GM12878 (cell line): ENCODE measurements around the gene DYNC1H1. TPM values are rescaled to one million over a fixed set of nuclear protein-coding genes. Genes with fewer than 3 reads are reported as not detected.

Experiments
- ATAC-seq: fragments of 200-7000 bp; cut with Tn5 transposase; 3 replicates; pipeline ENCODE4 v1.9.1; 2020; ENCODE audit warnings: mild to moderate bottlenecking, moderate library complexity
- BruUV-seq: library from RNA; stranded (reverse); fragments of 400-500 nt; replicated peaks from 2 replicates; lab custom pipeline; 2021; lab: Mats Ljungman, UMichigan
- CTCF ChIA-PET: fragments of 300-600 bp; sonication (Branson Sonifier 250); formaldehyde crosslinking; extraction: SDS; loops from one replicate; lab custom pipeline; 2021; ENCODE audit warnings: inconsistent platforms; lab: Yijun Ruan, JAX
- POLR2A ChIA-PET: fragments of 350-600 bp; formaldehyde crosslinking; extraction: SDS; loops from one replicate; lab custom pipeline; 2021; ENCODE audit warnings: inconsistent platforms; lab: Charles Lee
- RAD21 ChIA-PET: fragments of 300-600 bp; sonication (Branson Sonifier 250); formaldehyde crosslinking; loops from one replicate; lab custom pipeline; 2023; ENCODE audit warnings: antibody characterized with exemption; ENCODE audit not compliant: unreplicated experiment; lab: Charles Lee
- SMC1A ChIA-PET: fragments of 300-600 bp; sonication (Branson Sonifier 250); formaldehyde crosslinking; loops from one replicate; lab custom pipeline; 2023; ENCODE audit not compliant: unreplicated experiment, uncharacterized antibody; lab: Charles Lee
- DNase-seq: peaks from one replicate; pipeline ENCODE4 v3.0.0-alpha.2; 2011; ENCODE audit warnings: low read depth, low spot score
- FAIRE-seq: peaks from 3 replicates; lab custom pipeline; 2011; peaks lifted over from hg19 to GRCh38; lab: Jason Lieb, UNC
- H2AFZ ChIP-seq: 2 replicates; pipeline ENCODE4 v1.6.0; 2011; ENCODE audit warnings: low read depth, low read length, control low read depth; ENCODE audit not compliant: control insufficient read depth
- H3K27ac ChIP-seq: 2 replicates; pipeline ENCODE4 v1.5.1; 2011; ENCODE audit warnings: control low read depth; ENCODE audit not compliant: control insufficient read depth, insufficient read depth
- H3K27me3 ChIP-seq, 2 experiments: replicated peaks in 1 of 2; 2 replicates each; pipeline versions ENCODE4 v1.6.0 to v1.6.1; 2011; ENCODE audit warnings: low read length in 1 of 2; ENCODE audit not compliant: control insufficient read depth in 2 of 2, insufficient read depth in 2 of 2
- H3K36me3 ChIP-seq, 2 experiments: 2 replicates each; pipeline ENCODE4 v1.5.1; 2011; ENCODE audit warnings: low read length in 1 of 2; ENCODE audit not compliant: control insufficient read depth in 2 of 2, insufficient read depth in 2 of 2
- H3K4me1 ChIP-seq: 2 replicates; pipeline ENCODE4 v1.6.1; 2011; ENCODE audit warnings: mild to moderate bottlenecking, low read length, moderate library complexity, mixed read lengths; ENCODE audit not compliant: control insufficient read depth, insufficient read depth
- H3K4me2 ChIP-seq: 2 replicates; pipeline ENCODE4 v1.6.0; 2011; ENCODE audit warnings: control low read depth; ENCODE audit not compliant: control insufficient read depth, insufficient read depth
- H3K4me3 ChIP-seq: fragments of 200-600 bp; sonication (generic); 2 replicates; pipeline ENCODE4 v1.5.1; 2016
- H3K79me2 ChIP-seq: 2 replicates; pipeline ENCODE4 v1.6.0; 2011; ENCODE audit warnings: low read length; ENCODE audit not compliant: control insufficient read depth, insufficient read depth
- H3K9ac ChIP-seq: 2 replicates; pipeline ENCODE4 v1.8.0; 2011; ENCODE audit warnings: low read length, control low read depth, mixed read lengths; ENCODE audit not compliant: control insufficient read depth, insufficient read depth
- H3K9me3 ChIP-seq: replicated peaks from 3 replicates; pipeline ENCODE4 v1.5.1; 2011; ENCODE audit warnings: mild to moderate bottlenecking, low read length; ENCODE audit not compliant: control insufficient read depth, insufficient read depth
- H4K20me1 ChIP-seq: 2 replicates; pipeline ENCODE4 v1.6.0; 2011; ENCODE audit not compliant: control insufficient read depth, insufficient read depth
- ATF7 ChIP-seq: fragments of 450-650 bp; IDR thresholded peaks from 2 replicates; pipeline ENCODE4 v1.6.1; 2016; ENCODE audit warnings: low read depth, mild to moderate bottlenecking
- BHLHE40 ChIP-seq, 2 experiments: fragments of 450-650 bp in 1 of 2; IDR thresholded peaks; 2 replicates each; pipeline ENCODE4 v1.6.1; 2011 to 2017; ENCODE audit warnings: low read depth in 2 of 2, borderline replicate concordance in 1 of 2, improper control_type of control experiment in 1 of 2, low read length in 1 of 2, mild to moderate bottlenecking in 1 of 2
- CBFB ChIP-seq: IDR thresholded peaks from 2 replicates; pipeline ENCODE4 v1.6.1; 2016; ENCODE audit warnings: antibody characterized with exemption, low read depth
- CBX5 ChIP-seq: sonication (generic); IDR thresholded peaks from 2 replicates; pipeline ENCODE4 v1.6.1; 2016; ENCODE audit warnings: low read depth, moderate library complexity, mild to moderate bottlenecking, inconsistent platforms
- CHD2 ChIP-seq: IDR thresholded peaks from 2 replicates; pipeline ENCODE4 v1.6.1; 2011; ENCODE audit warnings: low read depth, low read length, improper control_type of control experiment, borderline replicate concordance
- HDAC6 ChIP-seq: fragments of 200-600 bp; sonication (generic); IDR thresholded peaks from one replicate; pipeline ENCODE4 v1.8.0; 2017; ENCODE audit warnings: antibody characterized with exemption; ENCODE audit not compliant: unreplicated experiment
- LARP7 ChIP-seq: fragments of 450-650 bp; IDR thresholded peaks from 2 replicates; pipeline ENCODE4 v1.6.1; 2017; ENCODE audit warnings: mild to moderate bottlenecking
- MYB ChIP-seq: fragments of 150-350 bp; IDR thresholded peaks from 2 replicates; pipeline ENCODE4 v1.6.1; 2014; ENCODE audit warnings: mild to moderate bottlenecking, low read depth, low read length, borderline replicate concordance
- NBN ChIP-seq: fragments of 450-650 bp; IDR thresholded peaks from 2 replicates; pipeline ENCODE4 v1.6.1; 2016
- NFIC ChIP-seq: IDR thresholded peaks from 2 replicates; pipeline ENCODE4 v1.6.1; 2012; ENCODE audit warnings: low read depth, mild to moderate bottlenecking, inconsistent platforms, low read length, moderate library complexity
- NRF1 ChIP-seq: conservative IDR thresholded peaks from 2 replicates; pipeline ENCODE4 v1.6.1; 2011; ENCODE audit warnings: mild to moderate bottlenecking, low read depth, low read length, improper control_type of control experiment
- RAD21 ChIP-seq: IDR thresholded peaks from 2 replicates; pipeline ENCODE4 v1.6.1; 2011; ENCODE audit warnings: mild to moderate bottlenecking, low read depth, low read length, moderate library complexity; ENCODE audit not compliant: insufficient read depth
- RUNX3 ChIP-seq: IDR thresholded peaks from 2 replicates; pipeline ENCODE4 v1.6.1; 2012; ENCODE audit warnings: low read length, inconsistent platforms
- SIN3A ChIP-seq: IDR thresholded peaks from 2 replicates; pipeline ENCODE4 v1.6.1; 2012; ENCODE audit warnings: low read depth, low read length, improper control_type of control experiment
- SIX5 ChIP-seq: IDR thresholded peaks from 2 replicates; pipeline ENCODE4 v1.6.1; 2011; ENCODE audit warnings: mild to moderate bottlenecking, low read depth, low read length, moderate library complexity; ENCODE audit not compliant: severe bottlenecking
- SMAD1 ChIP-seq: fragments of 450-650 bp; IDR thresholded peaks from 2 replicates; pipeline ENCODE4 v1.6.1; 2018; ENCODE audit warnings: mild to moderate bottlenecking, low read depth; ENCODE audit not compliant: partially characterized antibody
- SPI1 ChIP-seq: IDR thresholded peaks from 2 replicates; pipeline ENCODE4 v1.6.1; 2011; ENCODE audit warnings: low read depth, mild to moderate bottlenecking, low read length, moderate library complexity, borderline replicate concordance; ENCODE audit not compliant: insufficient read depth
- STAT1 ChIP-seq: fragments of 450-650 bp; conservative IDR thresholded peaks from 2 replicates; pipeline ENCODE4 v1.6.1; 2014; ENCODE audit warnings: antibody characterized with exemption, mild to moderate bottlenecking
- TAF1 ChIP-seq: IDR thresholded peaks from 2 replicates; pipeline ENCODE4 v1.6.1; 2011; ENCODE audit warnings: mild to moderate bottlenecking, low read depth, low read length, borderline replicate concordance
- USF1 ChIP-seq: IDR thresholded peaks from 2 replicates; pipeline ENCODE4 v1.6.1; 2011; ENCODE audit warnings: borderline replicate concordance, low read depth, mild to moderate bottlenecking, moderate library complexity, mixed read lengths, low read length; ENCODE audit not compliant: insufficient read depth; ENCODE audit errors: extremely low read length
- WGBS: methylation state at CpG from one replicate; pipeline ENCODE4 v1.1.6; 2016; ENCODE audit warnings: low lambda C conversion rate; ENCODE audit not compliant: insufficient replicate concordance, insufficient coverage; ENCODE audit errors: missing lambda C conversion rate; 5-methylcytosine and 5-hydroxymethylcytosine counted together
- in situ Hi-C: fragments of 300-500 bp; cut with MboI; formaldehyde crosslinking; loops from 9 replicates; pipeline ENCODE4 v1.14.3; 2018; ENCODE audit warnings: mixed read lengths
- intact Hi-C: fragments of 100-400 bp; cut with micrococcal nuclease; formaldehyde crosslinking; loops from one replicate; pipeline ENCODE4 v1.14.2; 2022; ENCODE audit not compliant: unreplicated experiment
- polyA plus RNA-seq, 11 experiments: library from polyadenylated mRNA; depleted of rRNA in 4 of 11; unstranded in 6 of 11; stranded (reverse) in 5 of 11; fragments of >200 nt; fragmentation: Nextera tagmentation in 4 of 11; fragmentation: Illumina TruSeq in 1 of 11; extraction: Ambion mirVana in 4 of 11; extraction: Trizol in 1 of 11; gene quantifications; 1 replicate in 1 of 11; 2 replicates in 10 of 11; pipeline versions ENCODE4 v1.2.1 to v1.2.3, GENCODE V29; 2011 to 2016; ENCODE audit warnings: inconsistent platforms in 2 of 11, missing spikeins in 2 of 11, low read depth in 1 of 11
- total RNA-seq, 4 experiments: library from RNA; depleted of rRNA in 3 of 4; stranded (reverse); fragments of >200 nt in 3 of 4; fragmentation: Illumina TruSeq in 1 of 4; extraction: Trizol in 1 of 4; gene quantifications; 2 replicates each; pipeline versions ENCODE4 v1.2.1 to v1.2.3, GENCODE V29; 2013 to 2021
- TF ChIP-seq, protein P1 (sequence below): fragments of 450-650 bp; formaldehyde crosslinking; IDR thresholded peaks from 2 replicates; pipeline ENCODE4 v1.4.0; 2020; ENCODE audit warnings: mild to moderate bottlenecking, moderate library complexity

DYNC1H1 gene
- total and polyA plus RNA-seq, 10 of the 15 experiments (the other 5 are each of a cell fraction or from before 2014, with no cell fraction given) = 38.4 to 291 (median 111) TPM

GRCh38 chr14:101962503-101962874, 1.9 kb upstream of the DYNC1H1 start (continued):
- no peak for TF ChIP-seq CBX5
- no peak for TF ChIP-seq TAF1
- TF ChIP-seq SMAD1 = no peak
- TF ChIP-seq NFIC = no peak
- no peak for TF ChIP-seq CBFB
- no peak for TF ChIP-seq CHD2
- no peak for TF ChIP-seq HDAC6

- intact Hi-C loops = loop anchor here (5.0 to 10.0 kb wide), 2 partner anchors 191 to 552 kb away; no protein-coding TSS in a partner anchor
- no peak overlapping the region for H3K27ac ChIP-seq
- in situ Hi-C loops = loop anchor here (5.0 to 10.0 kb wide), 3 partner anchors 134 to 552 kb away; partner anchors contain the start of gene ZNF839
- no peak for ATAC-seq
- H3K36me3 ChIP-seq = no peaks in the 10 kb centered on the region
- H3K4me1 ChIP-seq = no peaks in the 10 kb centered on the region
- H3K4me2 ChIP-seq = no peak overlapping the region
- no peak overlapping the region for H2AFZ ChIP-seq
- peaks cover 29% of the 10 kb centered on the region for H3K79me2 ChIP-seq
- ChIA-PET RAD21 (interaction anchor here (1.4 to 2.8 kb wide), 2 partner anchors 29 to 133 kb away, joined by 6 to 12 read pairs; no protein-coding TSS in a partner anchor), SMC1A (interaction anchor here (0.9 to 7.5 kb wide), 5 partner anchors 31 to 355 kb away, joined by 3 to 67 read pairs (median 8); no protein-coding TSS in a partner anchor), CTCF (interaction anchor here (0.8 to 7.8 kb wide), 6 partner anchors 14 to 352 kb away, joined by 3 to 58 read pairs (median 12); no protein-coding TSS in a partner anchor), POLR2A (interaction anchor here (0.7 to 1.5 kb wide), 2 partner anchors 28 to 30 kb away, joined by 5 to 10 read pairs; no protein-coding TSS in a partner anchor)
- no TSS peak for BruUV-seq
- WGBS = 32% methylated on average over 5 of the region's 5 CpGs
- no peak for FAIRE-seq
- H3K27me3 ChIP-seq = no peaks in the 10 kb centered on the region
- H3K4me3 ChIP-seq = no peak overlapping the region
- DNase-seq = no peak
- no peaks in the 10 kb centered on the region; the same call in 1 of the 2 replicates for H4K20me1 ChIP-seq
- H3K9ac ChIP-seq = no peak overlapping the region
- no peaks in the 10 kb centered on the region for H3K9me3 ChIP-seq
- TF ChIP-seq, protein P1, sequence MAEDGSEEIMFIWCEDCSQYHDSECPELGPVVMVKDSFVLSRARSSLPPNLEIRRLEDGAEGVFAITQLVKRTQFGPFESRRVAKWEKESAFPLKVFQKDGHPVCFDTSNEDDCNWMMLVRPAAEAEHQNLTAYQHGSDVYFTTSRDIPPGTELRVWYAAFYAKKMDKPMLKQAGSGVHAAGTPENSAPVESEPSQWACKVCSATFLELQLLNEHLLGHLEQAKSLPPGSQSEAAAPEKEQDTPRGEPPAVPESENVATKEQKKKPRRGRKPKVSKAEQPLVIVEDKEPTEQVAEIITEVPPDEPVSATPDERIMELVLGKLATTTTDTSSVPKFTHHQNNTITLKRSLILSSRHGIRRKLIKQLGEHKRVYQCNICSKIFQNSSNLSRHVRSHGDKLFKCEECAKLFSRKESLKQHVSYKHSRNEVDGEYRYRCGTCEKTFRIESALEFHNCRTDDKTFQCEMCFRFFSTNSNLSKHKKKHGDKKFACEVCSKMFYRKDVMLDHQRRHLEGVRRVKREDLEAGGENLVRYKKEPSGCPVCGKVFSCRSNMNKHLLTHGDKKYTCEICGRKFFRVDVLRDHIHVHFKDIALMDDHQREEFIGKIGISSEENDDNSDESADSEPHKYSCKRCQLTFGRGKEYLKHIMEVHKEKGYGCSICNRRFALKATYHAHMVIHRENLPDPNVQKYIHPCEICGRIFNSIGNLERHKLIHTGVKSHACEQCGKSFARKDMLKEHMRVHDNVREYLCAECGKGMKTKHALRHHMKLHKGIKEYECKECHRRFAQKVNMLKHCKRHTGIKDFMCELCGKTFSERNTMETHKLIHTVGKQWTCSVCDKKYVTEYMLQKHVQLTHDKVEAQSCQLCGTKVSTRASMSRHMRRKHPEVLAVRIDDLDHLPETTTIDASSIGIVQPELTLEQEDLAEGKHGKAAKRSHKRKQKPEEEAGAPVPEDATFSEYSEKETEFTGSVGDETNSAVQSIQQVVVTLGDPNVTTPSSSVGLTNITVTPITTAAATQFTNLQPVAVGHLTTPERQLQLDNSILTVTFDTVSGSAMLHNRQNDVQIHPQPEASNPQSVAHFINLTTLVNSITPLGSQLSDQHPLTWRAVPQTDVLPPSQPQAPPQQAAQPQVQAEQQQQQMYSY (CRISPR knock-in tag) = no peak
- TF ChIP-seq SIN3A (no peak), BHLHE40 (IDR thresholded peaks at IDR 0.05; ENCODE audit: borderline replicate concordance in 1 of 2, low read depth in 2 of 2, low read length in 1 of 2) (no peak), SIX5 (no peak), MYB (no peak), SPI1 (no peak), ATF7 (no peak), RAD21 (no peak), USF1 (no peak), STAT1 (no peak), LARP7 (no peak), NBN (no peak), RUNX3 (no peak), NRF1 (no peak)
These were observed 1.3 kb upstream of the DYNC1H1 start for GRCh38 chr14:101963052-101963451.
